CD14-positive monocyte (primary cell): ENCODE results near the gene TBCD. TPM values are rescaled to one million over a fixed set of nuclear protein-coding genes. Genes with fewer than 3 reads are reported as not detected.

Source experiments
- DNase-seq, 3 donors: peaks; one replicate each; pipeline ENCODE4 v3.0.0-alpha.2; 2011 to 2022
- H2AFZ ChIP-seq: 2 replicates; pipeline ENCODE4 v1.6.0; 2012; ENCODE audit warnings: mild to moderate bottlenecking, low read depth, low read length, inconsistent platforms; ENCODE audit not compliant: insufficient read depth, poor library complexity, severe bottlenecking
- H3K27ac ChIP-seq, 2 donors: 1 replicate in 1 of 2; 2 replicates in 1 of 2; pipeline ENCODE4 v1.5.1; 2012 to 2013; ENCODE audit warnings: low read length in 2 of 2, control low read depth in 1 of 2, inconsistent platforms in 1 of 2, low read depth in 1 of 2, mild to moderate bottlenecking in 1 of 2
- H3K27me3 ChIP-seq, 2 donors: one replicate each; pipeline versions ENCODE4 v1.6.0 to v1.6.1; 2011 to 2013; ENCODE audit warnings: low read length in 2 of 2; ENCODE audit not compliant: control insufficient read depth in 2 of 2, insufficient read depth in 2 of 2
- H3K36me3 ChIP-seq, 2 donors: replicated peaks in 1 of 2; 1 replicate in 1 of 2; 2 replicates in 1 of 2; pipeline versions ENCODE4 v1.5.1 to v1.6.1; 2012 to 2013; ENCODE audit warnings: low read length in 2 of 2, control low read depth in 1 of 2, inconsistent platforms in 1 of 2, mild to moderate bottlenecking in 1 of 2; ENCODE audit not compliant: insufficient read depth in 2 of 2, control insufficient read depth in 1 of 2
- H3K4me1 ChIP-seq, 2 donors: 1 replicate in 1 of 2; 2 replicates in 1 of 2; pipeline versions ENCODE4 v1.5.1 to v1.6.1; 2012 to 2013; ENCODE audit warnings: low read length in 2 of 2, control low read depth in 1 of 2, inconsistent platforms in 1 of 2, mild to moderate bottlenecking in 1 of 2, moderate library complexity in 1 of 2; ENCODE audit not compliant: insufficient read depth in 2 of 2, control insufficient read depth in 1 of 2
- H3K4me2 ChIP-seq: replicated peaks from 2 replicates; pipeline ENCODE3; 2012; ENCODE audit warnings: low read length, moderate library complexity, mild to moderate bottlenecking; ENCODE audit not compliant: poor library complexity, severe bottlenecking; ENCODE audit errors: extremely low read depth
- H3K4me3 ChIP-seq, 3 experiments: fragments of 200-600 bp in 1 of 3; sonication (generic) in 1 of 3; replicated peaks in 1 of 3; 1 replicate in 2 of 3; 2 replicates in 1 of 3; pipeline ENCODE4 v1.5.1; 2011 to 2013; ENCODE audit warnings: low read length in 3 of 3, mild to moderate bottlenecking in 3 of 3, control low read depth in 2 of 3, low read depth in 2 of 3, inconsistent platforms in 1 of 3, moderate library complexity in 1 of 3
- H3K79me2 ChIP-seq: 2 replicates; pipeline ENCODE4 v1.6.0; 2012; ENCODE audit warnings: mild to moderate bottlenecking, control low read depth, inconsistent platforms, low read length, moderate library complexity; ENCODE audit not compliant: insufficient read depth
- H3K9ac ChIP-seq: 2 replicates; pipeline ENCODE4 v1.6.0; 2017; ENCODE audit warnings: low read length, mild to moderate bottlenecking; ENCODE audit not compliant: insufficient read depth, poor library complexity, severe bottlenecking
- H3K9me3 ChIP-seq, 2 donors: replicated peaks in 1 of 2; 1 replicate in 1 of 2; 2 replicates in 1 of 2; pipeline versions ENCODE4 v1.5.1 to v1.6.1; 2012 to 2013; ENCODE audit warnings: low read length in 2 of 2, control low read depth in 1 of 2; ENCODE audit not compliant: control insufficient read depth in 1 of 2, insufficient read depth in 1 of 2
- H4K20me1 ChIP-seq: 2 replicates; pipeline ENCODE4 v1.6.0; 2012; ENCODE audit warnings: mild to moderate bottlenecking, low read length, control low read depth, moderate library complexity; ENCODE audit not compliant: insufficient read depth
- H3K27ac Mint-ChIP-seq, 7 donors: one replicate each; pipeline ENCODE4 v1.8.0; 2020; ENCODE audit warnings: mild to moderate bottlenecking in 7 of 7, mixed read lengths in 7 of 7, moderate library complexity in 6 of 7, inconsistent platforms in 2 of 7
- H3K27me3 Mint-ChIP-seq, 3 donors: one replicate each; pipeline ENCODE4 v1.8.0; 2021 to 2022; ENCODE audit warnings: low read depth in 3 of 3, mild to moderate bottlenecking in 3 of 3, mixed read lengths in 3 of 3, moderate library complexity in 3 of 3, inconsistent platforms in 1 of 3
- H3K36me3 Mint-ChIP-seq, 2 donors: one replicate each; pipeline ENCODE4 v1.8.0; 2020; ENCODE audit warnings: mixed read lengths in 2 of 2, inconsistent platforms in 1 of 2, mild to moderate bottlenecking in 1 of 2
- H3K4me1 Mint-ChIP-seq: one replicate; pipeline ENCODE4 v1.8.0; 2020; ENCODE audit warnings: mild to moderate bottlenecking, mixed read lengths
- H3K4me3 Mint-ChIP-seq, 2 donors: one replicate each; pipeline ENCODE4 v1.8.0; 2020; ENCODE audit warnings: mild to moderate bottlenecking in 2 of 2, mixed read lengths in 2 of 2, moderate library complexity in 1 of 2
- H3K9me3 Mint-ChIP-seq, 7 donors: one replicate each; pipeline ENCODE4 v1.8.0; 2020 to 2022; ENCODE audit warnings: mixed read lengths in 7 of 7, mild to moderate bottlenecking in 6 of 7, moderate library complexity in 6 of 7, inconsistent platforms in 2 of 7
- WGBS: methylation state at CpG from one replicate; pipeline ENCODE4 v1.1.5; 2013; ENCODE audit warnings: missing lambda C conversion rate; ENCODE audit not compliant: insufficient coverage; 5-methylcytosine and 5-hydroxymethylcytosine counted together
- intact Hi-C, 2 donors: fragments of 100-400 bp; cut with micrococcal nuclease; formaldehyde crosslinking; loops; one replicate each; pipeline versions ENCODE4 v1.15.0 to v1.15.1; 2023
- polyA plus RNA-seq, 3 donors: library from polyadenylated mRNA; depleted of rRNA in 1 of 3; unstranded in 2 of 3; stranded (reverse) in 1 of 3; fragments of 300-500 nt in 2 of 3; fragments of >200 nt in 1 of 3; fragmentation: Illumina TruSeq in 2 of 3; gene quantifications; 1 replicate in 2 of 3; 2 replicates in 1 of 3; pipeline ENCODE4 v1.2.3, GENCODE V29; 2012 to 2021
- TF ChIP-seq, protein P1 (sequence below): fragments of 200-600 bp; IDR thresholded peaks from one replicate; pipeline ENCODE4 v1.8.0; 2022; ENCODE audit warnings: antibody characterized with exemption, mild to moderate bottlenecking

The TBCD gene
- polyA plus RNA-seq, 3 donors, result 54.7 to 74.0 (median 66.6) TPM

DNA sequence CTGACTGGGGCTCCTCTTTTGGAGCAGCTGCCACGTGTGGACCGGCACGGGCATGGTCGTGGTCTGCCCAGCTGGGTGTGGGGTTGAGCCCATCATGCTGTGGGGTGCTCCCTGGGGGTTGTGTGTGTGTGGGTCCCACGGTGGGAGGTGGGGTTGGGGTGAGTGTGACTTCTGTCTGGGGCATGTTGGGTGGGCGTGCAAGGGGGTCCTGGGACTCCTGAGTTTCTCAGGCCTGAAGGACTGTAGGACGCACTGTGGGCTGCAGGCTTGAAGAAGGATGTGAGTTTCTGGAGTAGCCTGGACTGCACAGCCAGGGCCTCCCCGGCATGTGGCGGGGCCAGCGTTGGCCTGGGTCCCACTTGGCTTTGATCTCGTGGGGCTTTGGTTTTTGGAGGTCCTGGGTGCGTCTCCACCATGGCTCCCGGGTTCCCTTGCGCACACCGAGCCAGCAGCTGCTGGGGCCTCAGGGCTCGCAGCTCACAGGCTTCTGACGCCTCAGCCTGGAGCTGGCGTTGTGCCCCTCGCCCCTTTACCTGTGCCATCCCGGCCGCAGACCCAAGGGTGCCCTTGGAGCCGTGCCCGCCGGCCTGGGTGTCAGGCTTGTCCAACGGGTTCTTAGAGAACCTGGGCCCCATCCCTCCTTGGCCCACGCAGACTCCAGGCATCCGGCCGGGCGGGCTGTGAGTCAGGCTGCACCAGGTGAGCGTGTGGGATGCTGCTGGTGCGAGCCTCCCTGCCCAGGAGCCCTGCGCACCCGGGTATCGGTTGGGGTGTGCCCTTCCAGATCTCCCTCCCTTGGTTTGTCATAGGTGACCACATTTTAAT, 122.4 kb downstream of the TBCD start:
- intact Hi-C loops, result no loop called here
- Histone ChIP-seq H3K9me3 (no peaks in the 10 kb centered on the region), H3K4me2 (no peak overlapping the region)

DNA sequence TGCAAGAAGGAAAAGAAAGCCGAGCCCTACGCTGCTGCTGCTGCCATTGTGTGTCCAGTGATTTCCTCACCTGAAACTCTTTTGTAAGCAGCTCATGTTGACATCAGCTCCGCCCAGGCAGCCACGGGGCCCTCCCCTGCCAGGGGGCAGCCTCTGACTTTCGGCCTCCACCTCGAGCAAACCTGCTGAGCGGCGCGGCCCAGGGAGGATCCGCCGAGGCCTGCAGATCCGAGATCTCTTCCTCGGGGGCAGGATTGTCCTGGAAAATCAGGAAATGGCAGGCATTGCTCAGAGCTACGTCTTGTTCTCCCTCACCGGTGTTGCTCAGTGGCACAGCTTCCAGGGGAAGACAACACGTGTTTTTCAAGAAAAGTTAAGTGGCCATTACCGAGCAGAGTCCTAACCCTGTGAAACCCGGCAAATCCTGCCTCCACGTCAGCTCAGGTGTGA, 123.6 kb downstream of the TBCD start:
- no peak overlapping the region for H3K4me3 ChIP-seq
- H3K36me3 ChIP-seq, result peaks cover 9 to 16% of the 10 kb centered on the region in 2 donors
- no peak overlapping the region for H2AFZ ChIP-seq
- no peaks in the 10 kb centered on the region for H3K9me3 ChIP-seq
- intact Hi-C loops, result loop anchor here in 1 of 2 donors (5.0 kb wide), 1 partner anchor 37 kb away; no protein-coding TSS in a partner anchor
- TF ChIP-seq, protein P1, sequence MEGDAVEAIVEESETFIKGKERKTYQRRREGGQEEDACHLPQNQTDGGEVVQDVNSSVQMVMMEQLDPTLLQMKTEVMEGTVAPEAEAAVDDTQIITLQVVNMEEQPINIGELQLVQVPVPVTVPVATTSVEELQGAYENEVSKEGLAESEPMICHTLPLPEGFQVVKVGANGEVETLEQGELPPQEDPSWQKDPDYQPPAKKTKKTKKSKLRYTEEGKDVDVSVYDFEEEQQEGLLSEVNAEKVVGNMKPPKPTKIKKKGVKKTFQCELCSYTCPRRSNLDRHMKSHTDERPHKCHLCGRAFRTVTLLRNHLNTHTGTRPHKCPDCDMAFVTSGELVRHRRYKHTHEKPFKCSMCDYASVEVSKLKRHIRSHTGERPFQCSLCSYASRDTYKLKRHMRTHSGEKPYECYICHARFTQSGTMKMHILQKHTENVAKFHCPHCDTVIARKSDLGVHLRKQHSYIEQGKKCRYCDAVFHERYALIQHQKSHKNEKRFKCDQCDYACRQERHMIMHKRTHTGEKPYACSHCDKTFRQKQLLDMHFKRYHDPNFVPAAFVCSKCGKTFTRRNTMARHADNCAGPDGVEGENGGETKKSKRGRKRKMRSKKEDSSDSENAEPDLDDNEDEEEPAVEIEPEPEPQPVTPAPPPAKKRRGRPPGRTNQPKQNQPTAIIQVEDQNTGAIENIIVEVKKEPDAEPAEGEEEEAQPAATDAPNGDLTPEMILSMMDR, result no peak
- Mint-ChIP-seq H3K4me1 (peaks cover 70% of the 10 kb centered on the region), H3K27me3 (peaks cover 0 to 2% (median 0%) of the 10 kb centered on the region in 3 donors), H3K9me3 (no peaks in the 10 kb centered on the region), H3K4me3 (peak overlapping the region in 1 of 2 donors; percentile 9), H3K36me3 (peaks cover 38 to 42% of the 10 kb centered on the region in 2 donors), H3K27ac (peak overlapping the region in 4 of 7 donors; percentile 8 to 76 (median 30))
- peaks cover 11% of the 10 kb centered on the region for H3K79me2 ChIP-seq
- H3K27ac ChIP-seq, result no peak overlapping the region
- no peak overlapping the region for H3K9ac ChIP-seq
- 70% methylated on average over 19 of the region's 19 CpGs for WGBS
- no peak for DNase-seq
- H4K20me1 ChIP-seq, result no peaks in the 10 kb centered on the region
- H3K4me1 ChIP-seq, result peaks cover 61 to 70% of the 10 kb centered on the region in 2 donors
- no peaks in the 10 kb centered on the region for H3K27me3 ChIP-seq
- no peak overlapping the region for H3K4me2 ChIP-seq

More for the DNA sequence above, 122.4 kb downstream of the TBCD start:
- no peak for DNase-seq
- Mint-ChIP-seq H3K4me3 (no peak overlapping the region), H3K27me3 (peaks cover 0 to 2% (median 0%) of the 10 kb centered on the region in 3 donors), H3K36me3 (peaks cover 35 to 38% of the 10 kb centered on the region in 2 donors), H3K9me3 (no peaks in the 10 kb centered on the region), H3K27ac (peak overlapping the region in 1 of 7 donors; percentile 25), H3K4me1 (peaks cover 57% of the 10 kb centered on the region)
- Histone ChIP-seq H3K27ac (no peak overlapping the region), H3K4me3 (no peak overlapping the region), H3K9ac (no peak overlapping the region), H2AFZ (no peak overlapping the region), H3K79me2 (peaks cover under 1% of the 10 kb centered on the region), H3K4me1 (peaks cover 51 to 58% of the 10 kb centered on the region in 2 donors), H3K36me3 (peaks cover 12 to 22% of the 10 kb centered on the region in 2 donors), H4K20me1 (no peaks in the 10 kb centered on the region), H3K27me3 (no peaks in the 10 kb centered on the region)
- WGBS, result 95% methylated on average over 29 of the region's 34 CpGs
- TF ChIP-seq, protein P1, result no peak
